ENCODE measurements around the gene ISLR.

GRCh38 chr15:74141591-74141990 lies 31.9 kb upstream of the ISLR start:
- TF ChIP-seq POLR2A (IDR thresholded peaks at IDR 0.05), result no peak
- TF ChIP-seq, protein P1, sequence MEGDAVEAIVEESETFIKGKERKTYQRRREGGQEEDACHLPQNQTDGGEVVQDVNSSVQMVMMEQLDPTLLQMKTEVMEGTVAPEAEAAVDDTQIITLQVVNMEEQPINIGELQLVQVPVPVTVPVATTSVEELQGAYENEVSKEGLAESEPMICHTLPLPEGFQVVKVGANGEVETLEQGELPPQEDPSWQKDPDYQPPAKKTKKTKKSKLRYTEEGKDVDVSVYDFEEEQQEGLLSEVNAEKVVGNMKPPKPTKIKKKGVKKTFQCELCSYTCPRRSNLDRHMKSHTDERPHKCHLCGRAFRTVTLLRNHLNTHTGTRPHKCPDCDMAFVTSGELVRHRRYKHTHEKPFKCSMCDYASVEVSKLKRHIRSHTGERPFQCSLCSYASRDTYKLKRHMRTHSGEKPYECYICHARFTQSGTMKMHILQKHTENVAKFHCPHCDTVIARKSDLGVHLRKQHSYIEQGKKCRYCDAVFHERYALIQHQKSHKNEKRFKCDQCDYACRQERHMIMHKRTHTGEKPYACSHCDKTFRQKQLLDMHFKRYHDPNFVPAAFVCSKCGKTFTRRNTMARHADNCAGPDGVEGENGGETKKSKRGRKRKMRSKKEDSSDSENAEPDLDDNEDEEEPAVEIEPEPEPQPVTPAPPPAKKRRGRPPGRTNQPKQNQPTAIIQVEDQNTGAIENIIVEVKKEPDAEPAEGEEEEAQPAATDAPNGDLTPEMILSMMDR (IDR thresholded peaks at IDR 0.05), result no peak

Data from ovary (tissue), 3 donors.